Liver (tissue), 2 donors: ENCODE measurements around the gene STPG1.
"Not testable (repeated sequence)": the region's sequence is repeated elsewhere in the genome, so short reads cannot be mapped to it uniquely, and the experiment has no call there.

Experiments used
- RAD21 ChIP-seq, 2 donors: IDR thresholded peaks; 2 replicates each; pipeline ENCODE4 v1.6.1; 2016; ENCODE audit warnings: antibody characterized with exemption in 2 of 2, mild to moderate bottlenecking in 2 of 2
- SP1 ChIP-seq: IDR thresholded peaks from 2 replicates; pipeline ENCODE4 v1.6.1; 2018; ENCODE audit warnings: antibody characterized with exemption, mild to moderate bottlenecking
- donor health status: healthy.

DNA sequence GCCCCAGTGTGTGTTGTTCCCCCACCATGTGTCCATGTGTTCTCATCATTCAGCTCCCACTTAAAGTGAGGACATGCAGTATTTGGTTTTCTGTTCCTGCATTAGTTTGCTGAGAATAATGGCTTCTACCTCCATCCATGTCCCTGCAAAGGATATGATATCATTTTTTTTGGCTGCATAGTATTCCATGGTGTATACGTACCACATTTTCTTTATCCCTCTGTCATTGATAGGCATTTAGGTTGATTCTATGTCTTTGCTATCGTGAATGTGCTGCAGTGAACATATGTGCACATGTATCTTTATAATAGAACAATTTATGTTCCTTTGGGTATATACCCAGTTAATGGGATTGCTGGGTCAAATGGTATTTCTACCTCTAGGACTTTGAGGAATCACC, 32.9 kb upstream of the STPG1 start:
- not testable (repeated sequence) for TF ChIP-seq RAD21 (IDR thresholded peaks at IDR 0.05); SP1
